LoVo (cell line): ENCODE data around the gene OR5H6.
"Not testable (repeated sequence)": the region's sequence is repeated elsewhere in the genome, so short reads cannot be mapped to it uniquely, and the experiment has no call there.

Source experiments
- DNase-seq: peaks from one replicate; pipeline ENCODE4 v3.0.0-alpha.2; 2016; ENCODE audit warnings: low spot score

The OR5H6 gene

GRCh38 chr3:98263944-98264343 lies at the start of gene OR5H6:
Gene OR5H6 (plus strand): TSS chr3:98264244. CDS start chr3:98264333, 89 bp downstream.
- no peak for DNase-seq

- no peak for DNase-seq
These were observed 49.0 kb upstream of the OR5H6 start for GRCh38 chr3:98215051-98215450.

GRCh38 chr3:98223907-98224672 lies 40.0 kb upstream of the OR5H6 start:
- DNase-seq = no peak

GRCh38 chr3:98232489-98232888 lies 31.6 kb upstream of the OR5H6 start:
- DNase-seq = no peak

- no peak for DNase-seq
These were observed 30.6 kb upstream of the OR5H6 start for GRCh38 chr3:98233468-98233867.

GRCh38 chr3:98240131-98240530 lies 23.9 kb upstream of the OR5H6 start:
- DNase-seq = no peak

- no peak for DNase-seq
These were observed 21.9 kb upstream of the OR5H6 start for GRCh38 chr3:98242155-98242554.

- DNase-seq = no peak
These were observed 20.2 kb upstream of the OR5H6 start for GRCh38 chr3:98243843-98244242.

- DNase-seq = no peak
These were observed 17.9 kb upstream of the OR5H6 start for GRCh38 chr3:98246142-98246541.

- not testable (repeated sequence) for DNase-seq
These were observed 8.0 kb upstream of the OR5H6 start for GRCh38 chr3:98256026-98256425.

GRCh38 chr3:98259707-98260106 lies 4.3 kb upstream of the OR5H6 start:
- DNase-seq = no peak

GRCh38 chr3:98262046-98262445 lies 2.0 kb upstream of the OR5H6 start:
- DNase-seq = no peak

GRCh38 chr3:98269846-98270245 lies 5.8 kb downstream of the OR5H6 start:
- no peak for DNase-seq

GRCh38 chr3:98272126-98272525 lies 8.1 kb downstream of the OR5H6 start:
- DNase-seq = no peak

GRCh38 chr3:98274914-98275313 lies 10.9 kb downstream of the OR5H6 start:
- DNase-seq = no peak

- DNase-seq = no peak
These were observed 18.2 kb downstream of the OR5H6 start, which contains the start of gene OR5H2 for GRCh38 chr3:98282205-98282604. Gene OR5H2 (plus strand): TSS chr3:98282505. CDS start chr3:98282903, 398 bp downstream.

- DNase-seq = no peak
These were observed 26.9 kb downstream of the OR5H6 start for GRCh38 chr3:98290916-98291315.

GRCh38 chr3:98291332-98291957 lies 27.4 kb downstream of the OR5H6 start:
- DNase-seq = no peak
